NT2/D1 (cell line): ENCODE data around the gene ANKRD34A.
"Not testable (repeated sequence)": the region's sequence is repeated elsewhere in the genome, so short reads cannot be mapped to it uniquely, and the experiment has no call there.

ENCODE experiments used
- SUZ12 ChIP-seq: IDR thresholded peaks from 2 replicates; pipeline ENCODE4 v1.6.1; 2011; ENCODE audit not compliant: insufficient read length, insufficient read depth; ENCODE audit errors: extremely low read depth
- YY1 ChIP-seq: IDR thresholded peaks from 2 replicates; pipeline ENCODE4 v1.6.1; 2011; ENCODE audit not compliant: insufficient read length, insufficient read depth

- TF ChIP-seq SUZ12, YY1: not testable (repeated sequence)
Measured at GRCh38 chr1:145932522-145933009, 31.8 kb downstream of the ANKRD34A start.
